Measurements from ENCODE around the gene CCDC91. TPM values are rescaled to one million over a fixed set of nuclear protein-coding genes. Genes with fewer than 3 reads are reported as not detected.

CCDC91 gene
- total and polyA plus RNA-seq, 2 of the 4 experiments (the other 2 are of a cell fraction) = 8.6 to 14.7 TPM

DNA sequence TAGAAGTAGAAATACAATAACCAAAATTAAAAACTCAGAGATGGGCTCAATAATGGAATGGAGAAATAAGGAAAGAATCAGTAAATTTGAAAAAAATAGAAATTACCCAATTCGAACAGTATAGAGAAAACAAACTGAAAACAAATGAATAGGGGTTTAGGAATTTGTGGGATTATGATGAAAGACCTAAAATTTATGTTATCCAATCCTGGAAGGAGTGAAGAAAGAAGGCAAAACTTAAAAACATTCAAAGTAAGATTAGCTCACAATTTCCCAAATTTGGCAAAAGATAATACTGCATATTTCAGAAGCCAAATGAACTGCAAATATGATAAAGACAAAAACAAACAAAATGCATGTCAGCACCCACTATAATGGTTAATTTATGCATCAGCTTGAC, 177.1 kb downstream of the CCDC91 start:
- no peak overlapping the region for H4K8ac ChIP-seq (ENCODE audit: low read depth in 2 of 2, low read length in 2 of 2)
- H3K18ac ChIP-seq (ENCODE audit: low read depth, low read length) = no peak overlapping the region
- BruUV-seq (replicated peaks) = no TSS peak
- H3K14ac ChIP-seq (replicated peaks; ENCODE audit: low read depth, low read length) = no peak overlapping the region
- H2AFZ ChIP-seq (replicated peaks; ENCODE audit: low read length, poor library complexity) = no peak overlapping the region
- no peak overlapping the region for H3K4me3 ChIP-seq (ENCODE audit: insufficient read depth, low read depth, low read length)
- no peak for DNase-seq
- peaks cover 21% of the 10 kb centered on the region for H3K9me3 ChIP-seq (ENCODE audit: control insufficient read depth, insufficient read depth, low read length)
- no peak overlapping the region for H2BK15ac ChIP-seq (ENCODE audit: low read depth, low read length)
- no peak overlapping the region for H3K27ac ChIP-seq (ENCODE audit: insufficient read depth, low read length)
- POLR2A ChIA-PET (ENCODE audit: unreplicated experiment) = no interaction called here
- H3K9ac ChIP-seq (ENCODE audit: low read depth, low read length) = no peak overlapping the region
- no peak for ATAC-seq (ENCODE audit: low read depth)
- TF ChIP-seq CEBPB (IDR thresholded peaks at IDR 0.05; ENCODE audit: low read depth, low read length) = no peak
- no peak for TF ChIP-seq SMC3 (IDR thresholded peaks at IDR 0.05; ENCODE audit: low read depth, low read length)
- no peak for TF ChIP-seq RAD21 (IDR thresholded peaks at IDR 0.05; ENCODE audit: low read length)
- no peak for TF ChIP-seq RCOR1 (IDR thresholded peaks at IDR 0.05; ENCODE audit: insufficient replicate concordance, low read length)
- TF ChIP-seq BHLHE40 (IDR thresholded peaks at IDR 0.05; ENCODE audit: low read depth, low read length) = no peak
- no peak for TF ChIP-seq CHD1 (IDR thresholded peaks at IDR 0.05; ENCODE audit: low read depth, low read length)
- TF ChIP-seq RFX5 (IDR thresholded peaks at IDR 0.05; ENCODE audit: low read depth, low read length) = no peak
- TF ChIP-seq POLR2A (IDR thresholded peaks at IDR 0.05; ENCODE audit: low read depth, low read length) = no peak
- peaks cover 11% of the 10 kb centered on the region for H3K36me3 ChIP-seq (ENCODE audit: control insufficient read depth, insufficient read depth, low read length)
- H4K20me1 ChIP-seq (ENCODE audit: insufficient read depth, low read length) = no peaks in the 10 kb centered on the region
- H3K9me1 ChIP-seq (ENCODE audit: insufficient read depth, low read length) = no peaks in the 10 kb centered on the region
- no CpG with 5 or more reads among the region's 1 CpG for WGBS, 2 experiments (ENCODE audit: extremely low coverage in 2 of 2, insufficient read length in 1 of 2)
- H3K23ac ChIP-seq (ENCODE audit: low read depth, low read length) = no peak overlapping the region
- intact Hi-C loops (cut with micrococcal nuclease) (no loop called here), in situ Hi-C loops (cut with MboI; ENCODE audit: low sequenced_read_pairs) (no loop called here), dilution Hi-C loops (cut with HindIII; ENCODE audit: low sequenced_read_pairs, unreplicated experiment) (no loop called here)
- no peak overlapping the region for H4K5ac ChIP-seq (ENCODE audit: low read depth, low read length)
- H3K27me3 ChIP-seq (ENCODE audit: control insufficient read depth, insufficient read depth, low read length) = no peaks in the 10 kb centered on the region
- CTCF ChIA-PET = no interaction called here
- no peak overlapping the region for H2BK20ac ChIP-seq (ENCODE audit: low read depth, low read length)
- no peak overlapping the region for H4K91ac ChIP-seq (ENCODE audit: insufficient read depth, low read depth, low read length)
- H2BK5ac ChIP-seq (ENCODE audit: low read depth, low read length, poor library complexity, severe bottlenecking) = no peak overlapping the region
- no peak overlapping the region for H3K4me2 ChIP-seq (ENCODE audit: low read depth, low read length)
- no peak overlapping the region for H3K56ac ChIP-seq (ENCODE audit: extremely low read depth, insufficient read depth, low read length)
- H2BK120ac ChIP-seq (ENCODE audit: low read depth, low read length) = no peak overlapping the region
- no peaks in the 10 kb centered on the region for H3K79me1 ChIP-seq (ENCODE audit: low read depth in 1 of 2, low read length in 2 of 2)
- no peak overlapping the region for H2AK5ac ChIP-seq (ENCODE audit: low read depth, low read length)
- H3K4ac ChIP-seq (ENCODE audit: low read depth, low read length) = no peak overlapping the region
- H2AK9ac ChIP-seq (replicated peaks; ENCODE audit: low read depth, low read length, poor library complexity) = no peak overlapping the region
- no peaks in the 10 kb centered on the region for H3K4me1 ChIP-seq (ENCODE audit: control insufficient read depth, insufficient read depth, low read length)

Measured in IMR-90 (cell line).